Peyer's patch (tissue), 4 donors: ENCODE data around the gene CNOT1.

Experiments
- POLR2A ChIP-seq, 2 donors: fragments of 450-650 bp; IDR thresholded peaks; one replicate each; pipeline ENCODE4 v1.5.1; 2017; ENCODE audit warnings: antibody characterized with exemption in 2 of 2, mild to moderate bottlenecking in 2 of 2, moderate library complexity in 2 of 2
- TF ChIP-seq, protein P1 (sequence below), 6 experiments: fragments of 450-650 bp in 4 of 6; fragments of 200-600 bp in 2 of 6; sonication (generic) in 1 of 6; IDR thresholded peaks; one replicate each; pipeline ENCODE4 v1.5.1; 2017 to 2019; ENCODE audit warnings: antibody characterized with exemption in 6 of 6, mild to moderate bottlenecking in 3 of 6, moderate library complexity in 1 of 6

DNA sequence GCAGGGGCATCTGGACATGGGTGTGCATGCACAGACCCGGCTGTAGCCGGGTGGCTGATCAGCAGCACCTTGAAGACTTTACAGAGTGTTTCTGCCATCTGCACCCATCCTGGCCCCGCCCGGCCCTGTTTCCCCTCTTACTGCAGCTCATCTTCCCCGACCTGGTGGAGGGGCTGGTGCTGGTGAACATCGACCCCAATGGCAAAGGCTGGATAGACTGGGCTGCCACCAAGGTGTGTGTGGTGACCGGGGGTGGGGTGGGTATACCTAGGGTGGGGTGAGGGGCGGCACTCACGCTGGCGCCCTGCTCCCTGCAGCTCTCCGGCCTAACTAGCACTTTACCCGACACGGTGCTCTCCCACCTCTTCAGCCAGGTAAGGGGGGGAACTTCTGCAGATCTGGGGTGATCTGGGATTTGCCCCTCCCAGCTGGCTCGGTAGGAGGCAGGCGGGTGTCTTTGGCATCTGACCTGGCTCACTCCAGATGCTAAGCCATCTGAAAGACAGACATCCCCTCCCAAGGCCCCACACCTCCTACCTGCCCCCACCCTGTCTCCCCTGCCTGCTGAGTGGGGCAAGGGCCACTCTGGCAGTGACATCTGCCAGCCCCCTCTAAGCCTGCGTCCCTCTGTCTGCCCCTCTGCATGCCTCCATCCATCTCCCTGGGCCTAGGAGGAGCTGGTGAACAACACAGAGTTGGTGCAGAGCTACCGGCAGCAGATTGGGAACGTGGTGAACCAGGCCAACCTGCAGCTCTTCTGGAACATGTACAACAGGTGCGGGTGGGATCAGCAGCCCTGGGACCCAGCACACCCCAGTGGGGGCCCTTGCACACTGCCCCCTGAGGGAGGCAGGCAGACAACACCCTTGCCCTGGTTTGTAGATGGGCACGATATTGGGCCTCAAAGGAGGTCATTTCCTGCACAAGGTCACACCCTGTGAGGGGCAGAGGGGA, 123.1 kb downstream of the CNOT1 start:
- TF ChIP-seq, protein P1, sequence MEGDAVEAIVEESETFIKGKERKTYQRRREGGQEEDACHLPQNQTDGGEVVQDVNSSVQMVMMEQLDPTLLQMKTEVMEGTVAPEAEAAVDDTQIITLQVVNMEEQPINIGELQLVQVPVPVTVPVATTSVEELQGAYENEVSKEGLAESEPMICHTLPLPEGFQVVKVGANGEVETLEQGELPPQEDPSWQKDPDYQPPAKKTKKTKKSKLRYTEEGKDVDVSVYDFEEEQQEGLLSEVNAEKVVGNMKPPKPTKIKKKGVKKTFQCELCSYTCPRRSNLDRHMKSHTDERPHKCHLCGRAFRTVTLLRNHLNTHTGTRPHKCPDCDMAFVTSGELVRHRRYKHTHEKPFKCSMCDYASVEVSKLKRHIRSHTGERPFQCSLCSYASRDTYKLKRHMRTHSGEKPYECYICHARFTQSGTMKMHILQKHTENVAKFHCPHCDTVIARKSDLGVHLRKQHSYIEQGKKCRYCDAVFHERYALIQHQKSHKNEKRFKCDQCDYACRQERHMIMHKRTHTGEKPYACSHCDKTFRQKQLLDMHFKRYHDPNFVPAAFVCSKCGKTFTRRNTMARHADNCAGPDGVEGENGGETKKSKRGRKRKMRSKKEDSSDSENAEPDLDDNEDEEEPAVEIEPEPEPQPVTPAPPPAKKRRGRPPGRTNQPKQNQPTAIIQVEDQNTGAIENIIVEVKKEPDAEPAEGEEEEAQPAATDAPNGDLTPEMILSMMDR (IDR thresholded peaks at IDR 0.05), result no peak
- TF ChIP-seq POLR2A (IDR thresholded peaks at IDR 0.05), result no peak
